Measurements from ENCODE around the gene MAP3K9. TPM values are rescaled to one million over a fixed set of nuclear protein-coding genes. Genes with fewer than 3 reads are reported as not detected.
A peak's percentile ranks its signal among the peaks of the same experiment; 100 is the strongest.

The MAP3K9 gene
- total and polyA plus RNA-seq, 10 of the 15 experiments (the other 5 are each of a cell fraction or from before 2014, with no cell fraction given) = 0.48 to 7.9 (median 2.9) TPM

DNA sequence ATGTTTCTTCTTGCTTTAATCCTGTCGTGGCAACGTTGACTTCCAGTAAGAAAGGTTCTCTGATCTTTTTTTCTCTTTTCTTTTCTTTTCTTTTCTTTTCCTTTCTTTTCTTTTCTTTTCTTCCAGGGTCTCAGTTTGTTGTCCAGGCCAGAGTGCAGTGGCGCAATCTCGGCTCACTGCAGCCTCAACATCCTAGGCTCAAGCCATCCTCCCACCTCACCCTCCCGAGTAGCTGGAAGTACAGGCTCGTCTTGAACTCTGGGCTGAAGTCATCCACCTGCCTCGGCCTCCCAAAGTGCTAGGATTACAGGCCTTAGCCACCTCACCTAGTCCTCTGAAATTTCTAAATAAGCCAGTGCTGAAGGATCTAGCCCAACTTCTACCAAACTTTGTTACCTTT, 1.3 kb upstream of the MAP3K9 start:
- Histone ChIP-seq H3K4me1 (ENCODE audit: control insufficient read depth, insufficient read depth, low read length) (peaks cover 22% of the 10 kb centered on the region), H3K9me3 (replicated peaks; ENCODE audit: control insufficient read depth, insufficient read depth, low read length) (no peaks in the 10 kb centered on the region), H4K20me1 (ENCODE audit: control insufficient read depth, insufficient read depth) (no peaks in the 10 kb centered on the region), H3K9ac (ENCODE audit: control insufficient read depth, insufficient read depth, low read length) (no peak overlapping the region; the same call in 1 of the 2 replicates), H3K27ac (ENCODE audit: control insufficient read depth, insufficient read depth) (no peak overlapping the region), H3K4me3 (peak overlapping the region; percentile 80; the same call in 1 of the 2 replicates), H3K36me3 (ENCODE audit: control insufficient read depth in 2 of 2, insufficient read depth in 2 of 2, low read length in 1 of 2) (no peaks in the 10 kb centered on the region), H3K4me2 (ENCODE audit: control insufficient read depth, insufficient read depth) (peak overlapping the region; percentile 72), H2AFZ (ENCODE audit: control insufficient read depth, low read depth, low read length) (no peak overlapping the region), H3K27me3 (replicated peaks in 1 of 2; ENCODE audit: control insufficient read depth in 2 of 2, insufficient read depth in 2 of 2, low read length in 1 of 2) (no peaks in the 10 kb centered on the region), H3K79me2 (ENCODE audit: control insufficient read depth, insufficient read depth, low read length) (peaks cover 10% of the 10 kb centered on the region)
- FAIRE-seq (no peak), DNase-seq (ENCODE audit: low read depth, low spot score) (no peak), ATAC-seq (no peak)
- in situ Hi-C loops (cut with MboI) = loop anchor here (5.0 kb wide), 1 partner anchor 162 kb away; no protein-coding TSS in a partner anchor
- CTCF ChIA-PET = interaction anchor here (1.5 to 2.1 kb wide), 6 partner anchors 8 to 209 kb away, joined by 3 to 11 read pairs (median 8); no protein-coding TSS in a partner anchor
- RAD21 ChIA-PET (ENCODE audit: unreplicated experiment) = interaction anchor here (0.7 to 2.9 kb wide), 8 partner anchors 8 to 165 kb away, joined by 3 to 21 read pairs (median 4); partner anchors contain the start of gene PCNX1
- SMC1A ChIA-PET (ENCODE audit: uncharacterized antibody, unreplicated experiment) = interaction anchor here (1.3 to 1.6 kb wide), 5 partner anchors 72 to 188 kb away, joined by 3 to 7 read pairs (median 5); no protein-coding TSS in a partner anchor
- intact Hi-C loops (cut with micrococcal nuclease; ENCODE audit: unreplicated experiment) = loop anchor here (5.0 to 10.0 kb wide), 2 partner anchors 168 to 766 kb away; partner anchors contain the start of gene TTC9
- WGBS (ENCODE audit: insufficient coverage, insufficient replicate concordance, low lambda C conversion rate, missing lambda C conversion rate) = 87% methylated on average over 7 of the region's 7 CpGs
- POLR2A ChIA-PET = interaction anchor here (2.2 kb wide), 1 partner anchor 156 kb away, joined by 10 read pairs; no protein-coding TSS in a partner anchor
- no TSS peak for BruUV-seq (replicated peaks)
- no peak for TF ChIP-seq MTA3 (IDR thresholded peaks at IDR 0.05; ENCODE audit: borderline replicate concordance, low read length)
- no peak for TF ChIP-seq HCFC1 (IDR thresholded peaks at IDR 0.05; ENCODE audit: low read length)
- no peak for TF ChIP-seq KLF5 (IDR thresholded peaks at IDR 0.05; ENCODE audit: partially characterized antibody)
- no peak for TF ChIP-seq SUPT20H (IDR thresholded peaks at IDR 0.05; ENCODE audit: borderline replicate concordance, control insufficient read depth, low read depth, low read length)
- TF ChIP-seq MYC (IDR thresholded peaks at IDR 0.05; ENCODE audit: insufficient read depth, insufficient read length, insufficient replicate concordance, low read length, severe bottlenecking) = no peak
- TF ChIP-seq JUNB (IDR thresholded peaks at IDR 0.05) = no peak
- TF ChIP-seq ATF7 (IDR thresholded peaks at IDR 0.05; ENCODE audit: low read depth) = no peak
- TF ChIP-seq, protein P1, sequence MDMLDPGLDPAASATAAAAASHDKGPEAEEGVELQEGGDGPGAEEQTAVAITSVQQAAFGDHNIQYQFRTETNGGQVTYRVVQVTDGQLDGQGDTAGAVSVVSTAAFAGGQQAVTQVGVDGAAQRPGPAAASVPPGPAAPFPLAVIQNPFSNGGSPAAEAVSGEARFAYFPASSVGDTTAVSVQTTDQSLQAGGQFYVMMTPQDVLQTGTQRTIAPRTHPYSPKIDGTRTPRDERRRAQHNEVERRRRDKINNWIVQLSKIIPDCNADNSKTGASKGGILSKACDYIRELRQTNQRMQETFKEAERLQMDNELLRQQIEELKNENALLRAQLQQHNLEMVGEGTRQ (IDR thresholded peaks at IDR 0.05; ENCODE audit: borderline replicate concordance, low read depth, low read length) = no peak
- TF ChIP-seq EED (IDR thresholded peaks at IDR 0.05; ENCODE audit: low read depth) = no peak
- TF ChIP-seq NFXL1 (IDR thresholded peaks at IDR 0.05; ENCODE audit: borderline replicate concordance) = no peak
- TF ChIP-seq, protein P2, sequence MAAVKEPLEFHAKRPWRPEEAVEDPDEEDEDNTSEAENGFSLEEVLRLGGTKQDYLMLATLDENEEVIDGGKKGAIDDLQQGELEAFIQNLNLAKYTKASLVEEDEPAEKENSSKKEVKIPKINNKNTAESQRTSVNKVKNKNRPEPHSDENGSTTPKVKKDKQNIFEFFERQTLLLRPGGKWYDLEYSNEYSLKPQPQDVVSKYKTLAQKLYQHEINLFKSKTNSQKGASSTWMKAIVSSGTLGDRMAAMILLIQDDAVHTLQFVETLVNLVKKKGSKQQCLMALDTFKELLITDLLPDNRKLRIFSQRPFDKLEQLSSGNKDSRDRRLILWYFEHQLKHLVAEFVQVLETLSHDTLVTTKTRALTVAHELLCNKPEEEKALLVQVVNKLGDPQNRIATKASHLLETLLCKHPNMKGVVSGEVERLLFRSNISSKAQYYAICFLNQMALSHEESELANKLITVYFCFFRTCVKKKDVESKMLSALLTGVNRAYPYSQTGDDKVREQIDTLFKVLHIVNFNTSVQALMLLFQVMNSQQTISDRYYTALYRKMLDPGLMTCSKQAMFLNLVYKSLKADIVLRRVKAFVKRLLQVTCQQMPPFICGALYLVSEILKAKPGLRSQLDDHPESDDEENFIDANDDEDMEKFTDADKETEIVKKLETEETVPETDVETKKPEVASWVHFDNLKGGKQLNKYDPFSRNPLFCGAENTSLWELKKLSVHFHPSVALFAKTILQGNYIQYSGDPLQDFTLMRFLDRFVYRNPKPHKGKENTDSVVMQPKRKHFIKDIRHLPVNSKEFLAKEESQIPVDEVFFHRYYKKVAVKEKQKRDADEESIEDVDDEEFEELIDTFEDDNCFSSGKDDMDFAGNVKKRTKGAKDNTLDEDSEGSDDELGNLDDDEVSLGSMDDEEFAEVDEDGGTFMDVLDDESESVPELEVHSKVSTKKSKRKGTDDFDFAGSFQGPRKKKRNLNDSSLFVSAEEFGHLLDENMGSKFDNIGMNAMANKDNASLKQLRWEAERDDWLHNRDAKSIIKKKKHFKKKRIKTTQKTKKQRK (IDR thresholded peaks at IDR 0.05; ENCODE audit: low read depth, low read length) = no peak
- no peak for TF ChIP-seq EP300 (IDR thresholded peaks at IDR 0.05; ENCODE audit: borderline replicate concordance in 1 of 2, control insufficient read depth in 1 of 2, low read depth in 2 of 2, low read length in 2 of 2)
- no peak for TF ChIP-seq FOS (IDR thresholded peaks at IDR 0.05; ENCODE audit: borderline replicate concordance, extremely low read depth, insufficient read length)
- TF ChIP-seq, protein P3, sequence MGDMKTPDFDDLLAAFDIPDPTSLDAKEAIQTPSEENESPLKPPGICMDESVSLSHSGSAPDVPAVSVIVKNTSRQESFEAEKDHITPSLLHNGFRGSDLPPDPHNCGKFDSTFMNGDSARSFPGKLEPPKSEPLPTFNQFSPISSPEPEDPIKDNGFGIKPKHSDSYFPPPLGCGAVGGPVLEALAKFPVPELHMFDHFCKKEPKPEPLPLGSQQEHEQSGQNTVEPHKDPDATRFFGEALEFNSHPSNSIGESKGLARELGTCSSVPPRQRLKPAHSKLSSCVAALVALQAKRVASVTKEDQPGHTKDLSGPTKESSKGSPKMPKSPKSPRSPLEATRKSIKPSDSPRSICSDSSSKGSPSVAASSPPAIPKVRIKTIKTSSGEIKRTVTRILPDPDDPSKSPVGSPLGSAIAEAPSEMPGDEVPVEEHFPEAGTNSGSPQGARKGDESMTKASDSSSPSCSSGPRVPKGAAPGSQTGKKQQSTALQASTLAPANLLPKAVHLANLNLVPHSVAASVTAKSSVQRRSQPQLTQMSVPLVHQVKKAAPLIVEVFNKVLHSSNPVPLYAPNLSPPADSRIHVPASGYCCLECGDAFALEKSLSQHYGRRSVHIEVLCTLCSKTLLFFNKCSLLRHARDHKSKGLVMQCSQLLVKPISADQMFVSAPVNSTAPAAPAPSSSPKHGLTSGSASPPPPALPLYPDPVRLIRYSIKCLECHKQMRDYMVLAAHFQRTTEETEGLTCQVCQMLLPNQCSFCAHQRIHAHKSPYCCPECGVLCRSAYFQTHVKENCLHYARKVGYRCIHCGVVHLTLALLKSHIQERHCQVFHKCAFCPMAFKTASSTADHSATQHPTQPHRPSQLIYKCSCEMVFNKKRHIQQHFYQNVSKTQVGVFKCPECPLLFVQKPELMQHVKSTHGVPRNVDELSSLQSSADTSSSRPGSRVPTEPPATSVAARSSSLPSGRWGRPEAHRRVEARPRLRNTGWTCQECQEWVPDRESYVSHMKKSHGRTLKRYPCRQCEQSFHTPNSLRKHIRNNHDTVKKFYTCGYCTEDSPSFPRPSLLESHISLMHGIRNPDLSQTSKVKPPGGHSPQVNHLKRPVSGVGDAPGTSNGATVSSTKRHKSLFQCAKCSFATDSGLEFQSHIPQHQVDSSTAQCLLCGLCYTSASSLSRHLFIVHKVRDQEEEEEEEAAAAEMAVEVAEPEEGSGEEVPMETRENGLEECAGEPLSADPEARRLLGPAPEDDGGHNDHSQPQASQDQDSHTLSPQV (IDR thresholded peaks at IDR 0.05) = no peak
- no peak for TF ChIP-seq NFIC (IDR thresholded peaks at IDR 0.05; ENCODE audit: low read depth, low read length)
- no peak for TF ChIP-seq BRCA1 (IDR thresholded peaks at IDR 0.05; ENCODE audit: low read depth, low read length)
